Keratinocyte (primary cell): ENCODE results near the gene GDF11. TPM values are rescaled to one million over a fixed set of nuclear protein-coding genes. Genes with fewer than 3 reads are reported as not detected.

Source experiments
- DNase-seq: peaks from one replicate; pipeline ENCODE4 v3.0.0-alpha.2; 2011; ENCODE audit warnings: low read depth, missing footprints, low spot score
- FAIRE-seq: peaks from 2 replicates; lab custom pipeline; 2011; peaks lifted over from hg19 to GRCh38; lab: Jason Lieb, UNC
- H2AFZ ChIP-seq: 2 replicates; pipeline ENCODE4 v1.6.0; 2012; ENCODE audit warnings: low read length, control low read depth, inconsistent platforms; ENCODE audit not compliant: control insufficient read depth
- H3K27ac ChIP-seq: 2 replicates; pipeline ENCODE4 v1.5.1; 2011; ENCODE audit warnings: low read length; ENCODE audit not compliant: control insufficient read depth, insufficient read depth
- H3K27me3 ChIP-seq: 3 replicates; pipeline ENCODE4 v1.6.0; 2011; ENCODE audit warnings: low read length; ENCODE audit not compliant: control insufficient read depth, insufficient read depth; ENCODE audit errors: extremely low read depth
- H3K36me3 ChIP-seq, 2 experiments: 2 replicates in 1 of 2; 3 replicates in 1 of 2; pipeline ENCODE4 v1.5.1; 2011; ENCODE audit warnings: low read length in 2 of 2, mild to moderate bottlenecking in 1 of 2; ENCODE audit not compliant: control insufficient read depth in 2 of 2, insufficient read depth in 2 of 2; ENCODE audit errors: extremely low read depth in 1 of 2
- H3K4me1 ChIP-seq: 3 replicates; pipeline ENCODE4 v1.5.1; 2011; ENCODE audit warnings: low read length; ENCODE audit not compliant: control insufficient read depth, insufficient read depth; ENCODE audit errors: extremely low read depth
- H3K4me2 ChIP-seq: 3 replicates; pipeline ENCODE4 v1.6.0; 2011; ENCODE audit warnings: low read depth, low read length; ENCODE audit not compliant: control insufficient read depth, insufficient read depth; ENCODE audit errors: extremely low read depth
- H3K4me3 ChIP-seq, 3 experiments: fragments of 200-600 bp in 1 of 3; sonication (generic) in 1 of 3; 2 replicates in 2 of 3; 3 replicates in 1 of 3; pipeline ENCODE4 v1.5.1; 2011 to 2016; ENCODE audit warnings: low read length in 3 of 3, mild to moderate bottlenecking in 3 of 3, control low read depth in 2 of 3, inconsistent platforms in 1 of 3, low read depth in 1 of 3, mixed read lengths in 1 of 3, mixed run types in 1 of 3, moderate library complexity in 1 of 3; ENCODE audit not compliant: control insufficient read depth in 2 of 3, insufficient read depth in 2 of 3; ENCODE audit errors: extremely low read depth in 1 of 3
- H3K79me2 ChIP-seq: 2 replicates; pipeline ENCODE4 v1.6.0; 2012; ENCODE audit warnings: low read length; ENCODE audit not compliant: control insufficient read depth, insufficient read depth
- H3K9ac ChIP-seq: 3 replicates; pipeline ENCODE4 v1.6.0; 2011; ENCODE audit warnings: low read length; ENCODE audit not compliant: control insufficient read depth, insufficient read depth; ENCODE audit errors: extremely low read depth
- H3K9me1 ChIP-seq: 3 replicates; pipeline ENCODE4 v1.6.0; 2011; ENCODE audit warnings: low read length; ENCODE audit not compliant: control insufficient read depth, insufficient read depth; ENCODE audit errors: extremely low read depth
- H3K9me3 ChIP-seq: 2 replicates; pipeline ENCODE4 v1.5.1; 2012; ENCODE audit warnings: low read depth, low read length; ENCODE audit not compliant: control insufficient read depth
- H4K20me1 ChIP-seq: 3 replicates; pipeline ENCODE4 v1.6.0; 2011; ENCODE audit warnings: low read length; ENCODE audit not compliant: control insufficient read depth, insufficient read depth; ENCODE audit errors: extremely low read depth
- EZH2 ChIP-seq: IDR thresholded peaks from one replicate; pipeline ENCODE4 v1.6.1; 2012; ENCODE audit warnings: inconsistent platforms, mild to moderate bottlenecking, low read length, moderate library complexity
- dilution Hi-C: fragments of 300-500 bp; cut with MboI; formaldehyde crosslinking; loops from one replicate; pipeline ENCODE4 v1.7.0; 2020; ENCODE audit warnings: low sequenced_read_pairs; ENCODE audit not compliant: extremely low pct_ligation_motif_present
- polyA plus RNA-seq, 5 experiments: library from polyadenylated mRNA; depleted of rRNA in 3 of 5; stranded (reverse) in 3 of 5; stranded (forward) in 1 of 5; unstranded in 1 of 5; fragments of >200 nt; gene quantifications; 1 replicate in 1 of 5; 2 replicates in 3 of 5; 3 replicates in 1 of 5; pipeline versions ENCODE4 v1.2.1 to v1.2.3, GENCODE V29; 2011 to 2012; ENCODE audit warnings: missing spikeins in 2 of 5, low read depth in 1 of 5, low replicate concordance in 1 of 5
- TF ChIP-seq, protein P1 (sequence below), 3 experiments: IDR thresholded peaks in 1 of 3; conservative IDR thresholded peaks in 1 of 3; optimal IDR thresholded peaks in 1 of 3; 2 replicates in 2 of 3; 3 replicates in 1 of 3; pipeline versions ENCODE3 to v1.5.1; 2011; ENCODE audit warnings: low read length in 3 of 3, mild to moderate bottlenecking in 3 of 3, moderate library complexity in 2 of 3, control low read depth in 1 of 3, inconsistent platforms in 1 of 3; ENCODE audit not compliant: insufficient read depth in 2 of 3; ENCODE audit errors: extremely low read depth in 1 of 3

GDF11 gene
- polyA plus RNA-seq, 1 donor (not counting 4 experiments of a cell fraction or from before 2014, with no cell fraction given), result 2.7 TPM

DNA sequence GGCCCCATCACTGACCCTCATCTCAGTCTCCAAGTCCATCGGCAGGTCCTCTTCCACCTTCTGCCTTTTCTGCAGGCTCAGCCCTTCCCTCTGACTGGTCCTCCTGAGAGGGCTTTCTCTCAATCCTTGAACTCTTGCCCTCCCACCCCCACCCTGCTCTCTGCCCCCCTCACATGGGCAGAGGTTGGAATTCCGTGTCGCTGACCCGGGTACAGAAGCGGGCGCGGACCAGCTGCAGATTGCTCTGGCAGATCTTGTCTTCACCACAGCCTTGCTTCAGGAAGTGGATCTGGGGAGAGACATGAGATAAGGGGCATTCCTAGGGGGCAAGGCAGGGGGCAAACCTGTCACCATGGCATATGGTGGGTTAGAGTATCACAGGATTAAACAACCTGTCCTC is 47.6 kb upstream of the GDF11 start:
- H3K4me1 ChIP-seq, result peaks cover under 1% of the 10 kb centered on the region
- H3K36me3 ChIP-seq, result no peaks in the 10 kb centered on the region
- peaks cover 22% of the 10 kb centered on the region for H3K27me3 ChIP-seq
- no peak overlapping the region for H3K27ac ChIP-seq
- no peaks in the 10 kb centered on the region for H3K9me3 ChIP-seq
- DNase-seq (no peak), FAIRE-seq (no peak)
- no peaks in the 10 kb centered on the region for H4K20me1 ChIP-seq
- H3K4me3 ChIP-seq, result no peak overlapping the region
- dilution Hi-C loops, result no loop called here
- no peak for TF ChIP-seq EZH2
- TF ChIP-seq, protein P1, sequence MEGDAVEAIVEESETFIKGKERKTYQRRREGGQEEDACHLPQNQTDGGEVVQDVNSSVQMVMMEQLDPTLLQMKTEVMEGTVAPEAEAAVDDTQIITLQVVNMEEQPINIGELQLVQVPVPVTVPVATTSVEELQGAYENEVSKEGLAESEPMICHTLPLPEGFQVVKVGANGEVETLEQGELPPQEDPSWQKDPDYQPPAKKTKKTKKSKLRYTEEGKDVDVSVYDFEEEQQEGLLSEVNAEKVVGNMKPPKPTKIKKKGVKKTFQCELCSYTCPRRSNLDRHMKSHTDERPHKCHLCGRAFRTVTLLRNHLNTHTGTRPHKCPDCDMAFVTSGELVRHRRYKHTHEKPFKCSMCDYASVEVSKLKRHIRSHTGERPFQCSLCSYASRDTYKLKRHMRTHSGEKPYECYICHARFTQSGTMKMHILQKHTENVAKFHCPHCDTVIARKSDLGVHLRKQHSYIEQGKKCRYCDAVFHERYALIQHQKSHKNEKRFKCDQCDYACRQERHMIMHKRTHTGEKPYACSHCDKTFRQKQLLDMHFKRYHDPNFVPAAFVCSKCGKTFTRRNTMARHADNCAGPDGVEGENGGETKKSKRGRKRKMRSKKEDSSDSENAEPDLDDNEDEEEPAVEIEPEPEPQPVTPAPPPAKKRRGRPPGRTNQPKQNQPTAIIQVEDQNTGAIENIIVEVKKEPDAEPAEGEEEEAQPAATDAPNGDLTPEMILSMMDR (optimal IDR thresholded peaks at IDR 0.05 in 1 of 3, IDR thresholded peaks at IDR 0.05 in 1 of 3, conservative IDR thresholded peaks at IDR 0.05 in 1 of 3; ENCODE audit: extremely low read depth in 1 of 3, insufficient read depth in 2 of 3, low read length in 3 of 3), result no peak
- H3K4me2 ChIP-seq, result no peak overlapping the region
- H3K9me1 ChIP-seq, result no peaks in the 10 kb centered on the region
- H2AFZ ChIP-seq, result no peak overlapping the region
- no peak overlapping the region for H3K9ac ChIP-seq
- H3K79me2 ChIP-seq, result no peaks in the 10 kb centered on the region

DNA sequence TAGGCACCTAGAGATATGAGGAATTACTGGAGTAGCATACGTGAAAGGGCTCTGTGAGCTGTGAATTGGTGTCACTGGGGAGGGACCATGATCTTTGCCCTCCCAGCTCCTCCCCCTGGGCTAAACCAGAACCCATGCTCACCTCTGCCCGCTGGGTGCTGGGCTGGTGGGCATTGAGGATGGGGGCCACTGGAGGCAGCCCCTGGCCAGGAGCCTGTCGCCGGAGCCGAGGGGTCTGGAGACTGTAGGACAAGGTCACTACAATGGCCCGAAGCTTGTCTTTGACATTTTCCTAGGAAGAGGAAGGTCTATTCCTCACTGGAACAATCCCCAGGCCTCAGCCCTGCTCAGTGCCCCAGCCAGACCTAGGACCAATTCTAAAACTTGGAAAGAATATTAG is 46.8 kb upstream of the GDF11 start:
- Histone ChIP-seq H2AFZ (no peak overlapping the region), H3K4me3 (no peak overlapping the region), H3K4me2 (no peak overlapping the region), H3K9me3 (no peaks in the 10 kb centered on the region), H3K79me2 (no peaks in the 10 kb centered on the region), H3K27ac (no peak overlapping the region), H3K36me3 (no peaks in the 10 kb centered on the region), H3K27me3 (peaks cover 22% of the 10 kb centered on the region), H3K4me1 (peaks cover 3% of the 10 kb centered on the region), H4K20me1 (no peaks in the 10 kb centered on the region), H3K9me1 (no peaks in the 10 kb centered on the region), H3K9ac (no peak overlapping the region)
- dilution Hi-C loops, result no loop called here
- no peak for FAIRE-seq
- no peak for DNase-seq
- TF ChIP-seq, protein P1 (optimal IDR thresholded peaks at IDR 0.05 in 1 of 3, IDR thresholded peaks at IDR 0.05 in 1 of 3, conservative IDR thresholded peaks at IDR 0.05 in 1 of 3; ENCODE audit: extremely low read depth in 1 of 3, insufficient read depth in 2 of 3, low read length in 3 of 3), result no peak
